ENCODE measurements around the gene ABCA13. TPM values are rescaled to one million over a fixed set of nuclear protein-coding genes. Genes with fewer than 3 reads are reported as not detected.

The ABCA13 gene
- total RNA-seq, 2 donors from 2014 or later: 1.7 to 2.5 TPM

DNA sequence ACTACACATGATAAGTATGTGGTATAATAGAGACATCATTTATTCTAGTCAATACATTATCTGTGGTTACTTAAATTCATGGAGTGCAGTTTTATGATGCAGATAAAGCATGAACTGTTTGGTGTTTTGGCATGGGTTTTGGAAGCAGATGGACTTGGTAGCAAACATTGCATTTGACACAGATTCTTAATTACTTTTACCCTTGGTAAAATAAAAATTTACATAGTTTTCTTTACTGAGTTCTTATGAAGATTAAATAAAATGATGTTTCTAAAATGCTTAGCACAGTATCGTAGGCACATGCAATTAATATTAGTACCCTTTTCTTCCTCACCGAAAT is 92.0 kb downstream of the ABCA13 start:
- intact Hi-C loops (cut with DNase I): no loop called here
- no peak overlapping the region for H3K9ac ChIP-seq (ENCODE audit: low read depth in 2 of 2, low read length in 2 of 2)
- TF ChIP-seq, protein P1, sequence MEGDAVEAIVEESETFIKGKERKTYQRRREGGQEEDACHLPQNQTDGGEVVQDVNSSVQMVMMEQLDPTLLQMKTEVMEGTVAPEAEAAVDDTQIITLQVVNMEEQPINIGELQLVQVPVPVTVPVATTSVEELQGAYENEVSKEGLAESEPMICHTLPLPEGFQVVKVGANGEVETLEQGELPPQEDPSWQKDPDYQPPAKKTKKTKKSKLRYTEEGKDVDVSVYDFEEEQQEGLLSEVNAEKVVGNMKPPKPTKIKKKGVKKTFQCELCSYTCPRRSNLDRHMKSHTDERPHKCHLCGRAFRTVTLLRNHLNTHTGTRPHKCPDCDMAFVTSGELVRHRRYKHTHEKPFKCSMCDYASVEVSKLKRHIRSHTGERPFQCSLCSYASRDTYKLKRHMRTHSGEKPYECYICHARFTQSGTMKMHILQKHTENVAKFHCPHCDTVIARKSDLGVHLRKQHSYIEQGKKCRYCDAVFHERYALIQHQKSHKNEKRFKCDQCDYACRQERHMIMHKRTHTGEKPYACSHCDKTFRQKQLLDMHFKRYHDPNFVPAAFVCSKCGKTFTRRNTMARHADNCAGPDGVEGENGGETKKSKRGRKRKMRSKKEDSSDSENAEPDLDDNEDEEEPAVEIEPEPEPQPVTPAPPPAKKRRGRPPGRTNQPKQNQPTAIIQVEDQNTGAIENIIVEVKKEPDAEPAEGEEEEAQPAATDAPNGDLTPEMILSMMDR (IDR thresholded peaks at IDR 0.05): no peak
- no peaks in the 10 kb centered on the region for H3K36me3 ChIP-seq
- no peak overlapping the region for H3K27ac ChIP-seq
- DNase-seq: no peak
- no peaks in the 10 kb centered on the region for H3K27me3 ChIP-seq
- no peaks in the 10 kb centered on the region for H3K9me3 ChIP-seq
- no peaks in the 10 kb centered on the region for H3K4me1 ChIP-seq
- H3K4me3 ChIP-seq: no peak overlapping the region

DNA sequence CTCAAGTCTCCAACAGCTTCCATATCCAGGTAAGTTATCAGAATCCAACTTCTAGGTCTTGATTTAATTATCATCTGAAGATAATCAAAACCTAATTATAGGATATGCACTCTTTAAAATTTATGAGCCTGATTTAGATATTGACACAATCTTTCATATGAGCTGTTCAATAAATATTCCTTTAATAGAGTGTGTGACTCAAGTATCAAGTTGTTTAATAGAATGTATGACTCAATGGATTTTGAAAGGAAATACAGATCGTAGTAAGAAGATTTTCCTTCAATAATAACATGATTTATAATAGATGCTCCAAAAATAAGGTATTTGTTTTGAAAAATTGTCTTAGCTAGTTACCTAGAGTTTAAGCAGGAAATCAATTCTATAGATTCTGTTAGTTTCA is 97.8 kb downstream of the ABCA13 start:
- Histone ChIP-seq H3K4me3 (no peak overlapping the region), H3K4me1 (no peaks in the 10 kb centered on the region), H3K27me3 (no peaks in the 10 kb centered on the region), H3K27ac (no peak overlapping the region), H3K9ac (ENCODE audit: low read depth in 2 of 2, low read length in 2 of 2) (no peak overlapping the region), H3K36me3 (no peaks in the 10 kb centered on the region), H3K9me3 (no peaks in the 10 kb centered on the region)
- TF ChIP-seq, protein P1 (IDR thresholded peaks at IDR 0.05): no peak
- no peak for DNase-seq
- intact Hi-C loops (cut with DNase I): no loop called here

DNA sequence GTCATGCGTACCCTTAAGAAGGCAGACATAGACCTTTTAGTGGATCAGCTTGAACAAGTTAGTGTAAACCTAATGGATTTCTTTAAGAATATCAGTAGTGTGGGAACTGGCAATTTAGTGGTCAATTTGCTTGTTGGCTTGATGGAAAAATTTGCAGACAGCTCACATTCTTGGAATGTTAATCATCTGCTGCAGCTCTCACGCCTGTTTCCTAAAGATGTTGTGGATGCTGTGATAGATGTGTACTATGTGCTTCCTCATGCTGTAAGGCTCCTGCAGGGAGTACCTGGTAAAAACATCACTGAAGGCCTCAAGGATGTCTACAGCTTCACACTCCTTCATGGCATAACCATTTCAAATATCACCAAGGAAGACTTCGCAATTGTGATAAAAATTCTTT is 103.4 kb downstream of the ABCA13 start:
- intact Hi-C loops (cut with DNase I): no loop called here
- Histone ChIP-seq H3K4me3 (no peak overlapping the region), H3K4me1 (no peaks in the 10 kb centered on the region), H3K36me3 (no peaks in the 10 kb centered on the region), H3K9ac (ENCODE audit: low read depth in 2 of 2, low read length in 2 of 2) (no peak overlapping the region), H3K27me3 (no peaks in the 10 kb centered on the region), H3K27ac (no peak overlapping the region), H3K9me3 (no peaks in the 10 kb centered on the region)
- no peak for DNase-seq
- TF ChIP-seq, protein P1 (IDR thresholded peaks at IDR 0.05): no peak

DNA sequence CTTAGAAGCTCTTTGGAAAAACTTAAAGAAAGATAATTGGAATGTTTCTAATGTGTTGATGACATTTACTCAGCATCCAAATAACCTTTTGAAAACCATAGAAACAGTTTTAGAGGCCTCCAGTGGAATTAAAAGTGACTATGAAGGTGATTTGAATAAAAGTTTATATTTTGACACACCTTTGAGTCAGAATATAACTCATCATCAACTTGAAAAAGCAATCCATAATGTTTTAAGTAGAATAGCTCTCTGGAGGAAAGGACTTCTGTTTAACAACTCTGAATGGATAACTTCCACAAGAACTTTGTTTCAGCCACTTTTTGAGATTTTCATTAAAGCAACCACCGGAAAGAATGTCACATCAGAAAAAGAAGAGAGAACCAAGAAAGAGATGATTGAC is 108.2 kb downstream of the ABCA13 start:
- intact Hi-C loops (cut with DNase I): no loop called here
- H3K9ac ChIP-seq (ENCODE audit: low read depth in 2 of 2, low read length in 2 of 2): no peak overlapping the region
- TF ChIP-seq, protein P1 (IDR thresholded peaks at IDR 0.05): no peak
- H3K27ac ChIP-seq: no peak overlapping the region
- no peaks in the 10 kb centered on the region for H3K9me3 ChIP-seq
- H3K36me3 ChIP-seq: no peaks in the 10 kb centered on the region
- no peak for DNase-seq
- no peaks in the 10 kb centered on the region for H3K4me1 ChIP-seq
- no peak overlapping the region for H3K4me3 ChIP-seq
- H3K27me3 ChIP-seq: no peaks in the 10 kb centered on the region

DNA sequence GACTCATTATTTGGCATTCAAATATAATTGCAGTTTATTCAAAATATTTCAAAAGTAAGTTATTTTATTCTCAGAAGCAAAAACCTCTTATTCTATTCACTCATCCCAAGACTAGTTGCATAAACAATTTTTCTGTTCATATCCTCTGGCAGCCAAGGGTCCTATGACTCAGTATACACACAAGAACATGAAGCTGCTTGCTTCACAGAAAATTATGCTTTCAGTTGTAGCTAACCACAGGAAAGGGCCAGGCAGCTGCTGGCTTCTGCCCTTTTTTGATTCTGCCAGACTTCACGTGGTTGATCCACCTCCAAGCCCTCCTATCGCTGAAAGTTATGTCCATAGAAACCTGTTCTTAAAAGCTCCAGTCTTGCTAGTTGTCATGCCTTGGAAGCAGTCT is 108.8 kb downstream of the ABCA13 start:
- Histone ChIP-seq H3K36me3 (no peaks in the 10 kb centered on the region), H3K4me1 (no peaks in the 10 kb centered on the region), H3K4me3 (no peak overlapping the region), H3K9me3 (no peaks in the 10 kb centered on the region), H3K27ac (no peak overlapping the region), H3K9ac (ENCODE audit: low read depth in 2 of 2, low read length in 2 of 2) (no peak overlapping the region), H3K27me3 (no peaks in the 10 kb centered on the region)
- intact Hi-C loops (cut with DNase I): no loop called here
- no peak for DNase-seq
- TF ChIP-seq, protein P1 (IDR thresholded peaks at IDR 0.05): no peak

DNA sequence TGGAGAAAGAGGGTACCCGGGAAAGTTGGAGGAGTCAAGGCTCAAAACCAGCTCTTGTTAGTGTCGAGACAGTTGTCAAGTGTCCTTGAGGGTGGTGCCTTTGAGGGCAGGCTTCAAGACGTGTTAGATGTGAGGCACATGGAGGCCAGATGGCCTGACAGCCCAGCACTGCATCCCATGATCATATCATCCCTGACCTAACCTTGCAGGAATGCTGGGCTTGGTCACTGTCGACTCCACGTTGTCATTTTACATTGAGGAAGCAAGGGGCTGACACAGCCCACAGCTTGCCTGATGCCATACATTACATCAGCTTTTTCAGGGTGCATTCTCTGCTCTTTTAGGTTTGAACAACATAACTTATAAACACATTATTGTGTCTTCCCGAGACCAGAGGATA is 114.1 kb downstream of the ABCA13 start:
- Histone ChIP-seq H3K27ac (no peak overlapping the region), H3K4me3 (no peak overlapping the region), H3K27me3 (no peaks in the 10 kb centered on the region), H3K4me1 (no peaks in the 10 kb centered on the region), H3K9ac (ENCODE audit: low read depth in 2 of 2, low read length in 2 of 2) (no peak overlapping the region), H3K9me3 (no peaks in the 10 kb centered on the region), H3K36me3 (no peaks in the 10 kb centered on the region)
- intact Hi-C loops (cut with DNase I): no loop called here
- no peak for DNase-seq
- TF ChIP-seq, protein P1 (IDR thresholded peaks at IDR 0.05): no peak
